Parathyroid adenoma (tissue), 2 donors: ENCODE results near the gene MRPL11.

ENCODE experiments used
- H2AFZ ChIP-seq: fragments of 300-600 bp; sonication (generic); one replicate; pipeline ENCODE4 v1.7.0; 2017; ENCODE audit warnings: antibody characterized with exemption, mild to moderate bottlenecking
- H3K27ac ChIP-seq: fragments of 300-600 bp; sonication (generic); one replicate; pipeline ENCODE4 v1.7.0; 2017
- H3K27me3 ChIP-seq: fragments of 300-600 bp; sonication (generic); one replicate; pipeline ENCODE4 v1.7.0; 2017; ENCODE audit warnings: low read length; ENCODE audit not compliant: control insufficient read depth, insufficient read depth
- H3K36me3 ChIP-seq: fragments of 300-600 bp; sonication (generic); one replicate; pipeline ENCODE4 v1.7.0; 2017; ENCODE audit warnings: low read length; ENCODE audit not compliant: control insufficient read depth, insufficient read depth
- H3K4me1 ChIP-seq: fragments of 300-600 bp; sonication (generic); one replicate; pipeline ENCODE4 v1.7.0; 2017; ENCODE audit warnings: control low read depth
- H3K4me2 ChIP-seq: fragments of 300-600 bp; sonication (generic); one replicate; pipeline ENCODE4 v1.7.0; 2017; ENCODE audit warnings: low read length
- H3K4me3 ChIP-seq: fragments of 300-600 bp; sonication (generic); one replicate; pipeline ENCODE4 v1.7.0; 2017; ENCODE audit warnings: low read depth, low read length
- H3K79me2 ChIP-seq: fragments of 300-600 bp; sonication (generic); one replicate; pipeline ENCODE4 v1.7.0; 2017; ENCODE audit warnings: control low read depth
- H3K9ac ChIP-seq: fragments of 300-600 bp; sonication (generic); one replicate; pipeline ENCODE4 v1.7.0; 2017; ENCODE audit warnings: mild to moderate bottlenecking
- H3K9me3 ChIP-seq: fragments of 300-600 bp; sonication (generic); one replicate; pipeline ENCODE4 v1.7.0; 2017; ENCODE audit warnings: low read length; ENCODE audit not compliant: control insufficient read depth
- CTCF ChIP-seq: fragments of 300-600 bp; sonication (generic); IDR thresholded peaks from one replicate; pipeline ENCODE4 v1.7.0; 2017; ENCODE audit warnings: antibody characterized with exemption, mild to moderate bottlenecking
- donor health status: primary hyperparathyroidism.

Gene MRPL11

GRCh38 chr11:66438504-66439466 is at the start of gene MRPL11:
Gene MRPL11, minus strand, starts transcription at chr11:66438848. Its CDS starts 94 bp downstream, at chr11:66438754.
- H3K4me1 ChIP-seq: no peaks in the 10 kb centered on the region
- H3K27ac ChIP-seq: peak within 1 kb of the TSS; percentile 96
- no peaks in the 10 kb centered on the region for H3K9me3 ChIP-seq
- H3K9ac ChIP-seq: no peak within 1 kb of the TSS
- H3K4me3 ChIP-seq: peak within 1 kb of the TSS; percentile 71
- H3K79me2 ChIP-seq: no peaks in the 10 kb centered on the region
- H3K36me3 ChIP-seq: no peaks in the 10 kb centered on the region
- no peaks in the 10 kb centered on the region for H3K27me3 ChIP-seq
- H2AFZ ChIP-seq: peak within 1 kb of the TSS; percentile 85
- peak within 1 kb of the TSS; percentile 71 for H3K4me2 ChIP-seq
- peak; percentile 69 for TF ChIP-seq CTCF

GRCh38 chr11:66484806-66485380 is 46.2 kb upstream of the MRPL11 start:
- Histone ChIP-seq H3K79me2 (no peaks in the 10 kb centered on the region), H3K27ac (no peak overlapping the region), H3K4me2 (no peak overlapping the region), H3K9me3 (no peaks in the 10 kb centered on the region), H2AFZ (no peak overlapping the region), H3K27me3 (no peaks in the 10 kb centered on the region), H3K4me3 (no peak overlapping the region), H3K4me1 (no peaks in the 10 kb centered on the region), H3K9ac (no peak overlapping the region), H3K36me3 (no peaks in the 10 kb centered on the region)
- TF ChIP-seq CTCF: no peak

GRCh38 chr11:66480117-66480938 is 41.7 kb upstream of the MRPL11 start, which contains the start of gene DPP3:
Gene DPP3, plus strand, starts transcription at chr11:66480434. Its CDS starts 1,767 bp downstream, at chr11:66482201.
- Histone ChIP-seq H2AFZ (peak within 1 kb of the TSS; percentile 72), H3K27me3 (no peaks in the 10 kb centered on the region), H3K36me3 (no peaks in the 10 kb centered on the region), H3K4me2 (peak within 1 kb of the TSS; percentile 88), H3K9me3 (no peaks in the 10 kb centered on the region), H3K79me2 (no peaks in the 10 kb centered on the region), H3K4me3 (peak within 1 kb of the TSS; percentile 80), H3K4me1 (no peaks in the 10 kb centered on the region), H3K9ac (no peak within 1 kb of the TSS), H3K27ac (peak within 1 kb of the TSS; percentile 75)
- no peak for TF ChIP-seq CTCF

GRCh38 chr11:66479394-66480116 is 40.9 kb upstream of the MRPL11 start:
- no peaks in the 10 kb centered on the region for H3K27me3 ChIP-seq
- no peaks in the 10 kb centered on the region for H3K4me1 ChIP-seq
- peak overlapping the region; percentile 88 for H3K4me2 ChIP-seq
- H2AFZ ChIP-seq: peak overlapping the region; percentile 72
- no peak overlapping the region for H3K9ac ChIP-seq
- peak overlapping the region; percentile 75 for H3K27ac ChIP-seq
- no peak for TF ChIP-seq CTCF
- H3K36me3 ChIP-seq: no peaks in the 10 kb centered on the region
- peak overlapping the region; percentile 80 for H3K4me3 ChIP-seq
- H3K9me3 ChIP-seq: no peaks in the 10 kb centered on the region
- no peaks in the 10 kb centered on the region for H3K79me2 ChIP-seq
